GM18526 (cell line): Measurements from ENCODE around the gene TRIM4.

Source experiments
- POLR2A ChIP-seq: IDR thresholded peaks from 3 replicates; pipeline ENCODE4 v1.6.1; 2011; ENCODE audit not compliant: insufficient read length; ENCODE audit errors: extremely low read depth

TRIM4 gene

DNA sequence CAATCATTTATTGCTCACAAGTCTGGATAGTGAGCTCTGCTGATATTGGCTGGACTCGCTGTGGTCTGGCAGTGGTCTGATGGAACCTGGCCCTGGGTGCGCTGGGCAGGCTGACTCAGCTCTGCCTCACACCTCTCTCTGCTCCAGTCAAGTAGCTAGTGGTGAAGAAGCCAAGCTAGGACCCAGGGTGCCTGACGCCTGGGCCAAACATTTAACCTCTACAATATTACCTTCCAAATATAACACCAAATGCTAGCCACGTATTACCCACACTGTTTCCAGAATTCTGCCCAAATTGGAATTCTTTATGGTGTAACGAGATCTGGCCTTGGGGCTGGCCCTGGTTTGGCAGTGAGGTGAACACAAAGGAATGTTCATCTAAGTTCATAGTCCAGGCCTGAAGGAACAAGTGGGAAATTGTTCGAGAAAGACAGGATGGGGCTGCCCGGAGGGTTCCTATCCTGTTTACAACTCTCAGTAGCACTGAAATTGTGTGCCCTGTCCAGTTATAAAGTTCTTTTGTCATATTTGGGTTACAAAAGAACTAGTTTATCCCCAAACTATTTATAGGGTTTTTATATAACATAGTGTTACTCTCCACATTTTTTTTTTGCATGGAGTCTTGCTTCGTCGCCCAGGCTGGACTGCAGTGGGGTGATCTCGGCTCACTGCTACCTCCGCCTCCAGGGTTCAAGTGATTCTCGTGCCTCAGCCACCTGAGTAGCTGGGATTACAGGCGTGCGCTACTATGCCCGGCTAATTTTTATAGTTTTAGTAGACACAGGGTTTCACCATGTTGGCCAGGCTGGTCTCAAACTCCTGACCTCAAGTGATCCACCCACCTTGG lies 58.8 kb downstream of the TRIM4 start:
- no peak for TF ChIP-seq POLR2A

DNA sequence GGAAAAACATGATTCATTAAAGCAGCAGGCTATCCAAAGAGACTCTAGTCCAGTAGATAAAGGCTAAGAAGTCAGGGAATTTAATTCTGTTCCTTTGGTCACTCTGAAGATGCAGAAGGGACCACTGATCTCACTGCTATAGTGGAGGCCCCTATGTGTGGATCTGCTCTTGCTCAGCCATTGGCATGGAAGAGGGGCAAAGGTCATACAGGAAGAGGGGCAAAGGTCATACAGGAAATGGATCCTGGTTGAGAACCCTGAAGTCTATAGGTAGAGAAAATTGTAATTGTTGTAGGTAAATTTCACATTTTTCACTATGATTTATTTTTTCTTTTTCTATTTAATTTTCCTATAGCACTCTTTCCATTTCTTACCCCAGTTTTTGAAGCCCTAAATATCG lies 64.1 kb downstream of the TRIM4 start:
- TF ChIP-seq POLR2A = no peak

DNA sequence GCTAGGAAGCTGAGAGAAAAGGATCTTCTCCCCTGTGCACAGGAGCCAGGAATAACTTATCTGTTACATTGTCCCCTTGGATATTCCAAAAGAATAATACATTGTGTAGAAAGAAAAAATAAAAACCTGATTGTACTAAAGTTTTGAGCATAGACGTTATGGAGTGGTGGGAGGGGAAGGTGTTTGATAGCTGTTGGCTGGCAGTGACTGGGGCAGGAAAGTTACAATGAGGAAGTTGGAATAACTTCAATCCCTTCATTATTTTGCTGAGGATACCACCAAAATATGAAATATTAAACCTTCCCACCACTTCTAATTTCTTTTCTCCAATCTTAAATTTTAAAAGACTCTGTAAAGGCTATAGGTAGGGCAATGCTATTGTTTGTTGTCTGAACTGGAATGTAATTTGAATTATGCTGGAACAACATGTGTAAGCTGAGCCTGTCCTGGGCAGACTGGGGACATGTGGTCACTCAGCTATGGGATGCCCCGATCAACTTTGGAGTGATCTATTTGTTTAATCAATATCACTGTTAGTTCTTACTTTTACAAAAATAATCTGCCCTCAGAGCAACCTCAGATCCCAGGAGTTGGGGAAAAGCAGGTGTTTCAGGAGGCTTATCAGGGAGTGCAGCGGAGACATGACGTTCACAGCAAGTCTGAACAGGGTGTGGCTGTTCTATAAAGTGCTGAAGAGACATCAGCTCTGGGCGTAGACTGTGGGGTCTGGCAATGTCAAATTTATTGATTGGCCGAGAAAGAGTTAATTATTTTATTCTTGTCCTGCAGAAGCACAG lies 70.7 kb downstream of the TRIM4 start:
- no peak for TF ChIP-seq POLR2A

- TF ChIP-seq POLR2A = no peak
Observed at GRCh38 chr7:99844328-99844727, 75.0 kb downstream of the TRIM4 start.

GRCh38 chr7:99843808-99844207 lies 75.5 kb downstream of the TRIM4 start:
- no peak for TF ChIP-seq POLR2A

- no peak for TF ChIP-seq POLR2A
Observed at GRCh38 chr7:99842926-99843325, 76.4 kb downstream of the TRIM4 start.
